GM21529 (cell line): ENCODE data around the gene CRYBA2.

Source experiments
- ATAC-seq: cut with Tn5 transposase; IDR thresholded peaks from one replicate; pipeline ENCODE4 v1.9.1; 2021; ENCODE audit not compliant: unreplicated experiment

The CRYBA2 gene

DNA sequence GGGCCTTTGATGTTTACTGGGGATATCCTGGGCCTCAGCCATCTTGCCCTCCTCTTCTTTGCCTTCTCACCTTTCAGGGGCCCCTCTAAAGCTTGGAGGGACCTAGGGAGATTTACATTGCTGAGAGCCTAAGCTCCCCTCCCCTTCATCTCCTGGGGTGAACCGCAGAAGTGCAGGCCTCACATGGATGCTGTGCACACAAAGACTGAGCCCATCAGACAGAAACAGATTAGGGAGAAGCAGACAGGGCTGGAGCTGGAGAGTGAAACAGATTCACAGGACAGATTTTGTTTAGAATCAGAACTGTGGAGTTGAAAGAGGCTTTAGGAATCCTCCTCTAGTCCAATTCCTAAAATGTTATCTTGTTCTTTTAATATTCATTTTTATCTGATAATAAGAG, 37.2 kb downstream of the CRYBA2 start:
- no peak for ATAC-seq

DNA sequence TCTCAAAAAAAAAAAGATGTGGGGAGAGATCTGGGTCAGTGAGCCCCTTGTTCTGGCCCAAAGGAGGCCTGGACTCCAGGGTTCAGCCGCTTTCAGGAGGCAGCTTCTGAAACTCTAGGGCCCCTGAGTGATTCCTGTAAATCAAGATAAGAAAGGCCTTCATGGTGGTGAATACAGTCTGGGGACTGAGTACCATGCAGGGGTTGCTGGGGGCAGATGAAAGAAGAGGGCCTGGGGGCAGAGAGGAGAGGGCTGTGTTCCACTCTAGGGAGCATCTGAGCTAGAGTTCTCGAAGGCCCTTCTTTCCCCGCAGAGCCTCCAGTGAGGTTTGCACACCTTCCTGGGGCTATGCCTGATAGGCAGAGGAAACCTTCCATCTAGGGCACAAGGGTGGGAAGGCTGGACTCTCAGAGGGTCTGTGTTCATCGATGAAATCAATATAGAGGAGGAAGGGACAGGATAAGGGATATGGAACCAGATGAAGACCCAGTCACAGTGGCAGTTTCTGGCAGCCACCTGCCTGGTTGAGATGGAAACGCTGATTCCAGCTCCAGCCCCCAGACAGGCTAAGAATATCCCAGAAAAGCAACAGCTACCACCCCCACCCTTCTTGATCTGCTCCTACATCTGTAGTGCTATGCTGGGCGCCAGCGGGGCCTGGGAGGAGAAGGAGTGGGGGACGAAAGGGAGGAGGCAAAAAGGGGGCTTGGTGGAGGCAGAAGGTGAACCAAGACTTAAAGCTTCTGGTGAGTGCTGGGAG, 38.5 kb downstream of the CRYBA2 start:
- no peak for ATAC-seq

- no peak for ATAC-seq
These were observed 39.8 kb downstream of the CRYBA2 start for GRCh38 chr2:218953366-218953954.

- ATAC-seq, result no peak
These were observed 41.1 kb downstream of the CRYBA2 start for GRCh38 chr2:218952160-218952559.

GRCh38 chr2:218946621-218947020, 46.6 kb downstream of the CRYBA2 start:
- ATAC-seq, result no peak

DNA sequence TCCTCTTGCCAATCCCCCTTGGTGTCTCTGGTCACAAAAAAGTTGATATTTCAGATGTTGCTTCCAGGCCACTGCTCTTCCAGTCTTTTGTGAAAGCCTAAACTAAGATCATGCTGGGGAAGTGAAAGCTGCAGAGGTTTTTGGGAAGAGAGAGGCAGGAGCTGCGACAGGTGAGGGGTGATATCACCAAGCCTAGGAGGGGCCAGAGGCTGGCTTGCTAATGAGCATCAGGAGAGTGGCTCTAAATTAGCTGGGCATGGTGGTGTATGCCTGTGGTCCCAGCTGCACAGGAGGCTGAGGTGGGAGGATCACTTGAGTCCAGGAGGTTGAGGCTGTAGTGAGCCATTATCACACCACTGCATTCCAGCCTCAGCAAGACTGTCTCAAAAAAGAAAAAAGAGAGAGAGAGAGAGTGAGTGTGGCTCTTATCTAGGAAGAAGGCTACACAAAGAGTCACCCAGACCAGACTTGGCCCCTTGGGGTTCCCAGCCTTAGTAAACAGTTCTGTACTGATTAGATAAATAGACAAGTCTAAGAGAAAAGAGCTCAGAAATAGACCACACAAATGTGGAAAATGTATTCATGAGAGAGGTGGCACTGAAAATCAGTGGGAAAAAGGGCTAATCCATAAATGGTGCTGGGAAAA, 48.3 kb downstream of the CRYBA2 start:
- ATAC-seq, result no peak
